H1 (cell line): Measurements from ENCODE around the gene DSG2. TPM values are rescaled to one million over a fixed set of nuclear protein-coding genes. Genes with fewer than 3 reads are reported as not detected.

Experiments
- CTCF ChIA-PET: fragments of 300-600 bp; sonication (Branson Sonifier 250); formaldehyde crosslinking; loops from one replicate; lab custom pipeline; 2021; ENCODE audit not compliant: partially characterized antibody; lab: Charles Lee
- POLR2A ChIA-PET: fragments of 300-600 bp; sonication (Branson Sonifier 250); formaldehyde crosslinking; loops from one replicate; lab custom pipeline; 2021; ENCODE audit warnings: inconsistent platforms; ENCODE audit not compliant: partially characterized antibody; lab: Charles Lee
- DNase-seq, 2 experiments: peaks; one replicate each; pipeline versions ENCODE4 v3.0.0 to v3.0.0-alpha.2; 2010 to 2022; ENCODE audit warnings: low spot score in 2 of 2, low read depth in 1 of 2, mixed read lengths in 1 of 2
- FAIRE-seq: peaks from 2 replicates; lab custom pipeline; 2011; peaks lifted over from hg19 to GRCh38; lab: Jason Lieb, UNC
- H2AFZ ChIP-seq: 2 replicates; pipeline ENCODE4 v1.8.1; 2012; ENCODE audit warnings: low read length, inconsistent platforms
- H2AK5ac ChIP-seq: 2 replicates; pipeline ENCODE4 v1.6.1; 2013; ENCODE audit warnings: low read depth, low read length
- H2BK120ac ChIP-seq: replicated peaks from 2 replicates; pipeline ENCODE3; 2013; ENCODE audit warnings: low read depth, low read length, inconsistent platforms
- H2BK12ac ChIP-seq: 2 replicates; pipeline ENCODE4 v1.6.1; 2013; ENCODE audit warnings: low read depth, low read length
- H2BK15ac ChIP-seq: 2 replicates; pipeline ENCODE4 v1.6.1; 2013; ENCODE audit warnings: low read length
- H2BK20ac ChIP-seq: 2 replicates; pipeline ENCODE4 v1.6.1; 2013; ENCODE audit warnings: low read length
- H2BK5ac ChIP-seq: 2 replicates; pipeline ENCODE4 v1.6.1; 2013; ENCODE audit warnings: low read depth, low read length
- H3K14ac ChIP-seq: 2 replicates; pipeline ENCODE4 v1.6.1; 2013; ENCODE audit warnings: inconsistent platforms; ENCODE audit not compliant: insufficient read length
- H3K18ac ChIP-seq: 2 replicates; pipeline ENCODE4 v1.6.1; 2013; ENCODE audit warnings: low read length; ENCODE audit errors: extremely low read depth
- H3K23ac ChIP-seq: 2 replicates; pipeline ENCODE4 v1.6.1; 2013; ENCODE audit warnings: inconsistent platforms; ENCODE audit not compliant: insufficient read length
- H3K23me2 ChIP-seq: 2 replicates; pipeline ENCODE4 v1.6.1; 2013; ENCODE audit warnings: low read depth, low read length
- H3K27ac ChIP-seq: 2 replicates; pipeline ENCODE4 v1.6.1; 2011; ENCODE audit warnings: low read depth, low read length, inconsistent platforms
- H3K27me3 ChIP-seq, 4 experiments: replicated peaks in 1 of 4; 1 replicate in 1 of 4; 2 replicates in 3 of 4; pipeline versions ENCODE4 v1.6.1 to v1.8.1; 2011 to 2013; ENCODE audit warnings: low read length in 3 of 4, mild to moderate bottlenecking in 3 of 4, inconsistent platforms in 2 of 4, mixed read lengths in 2 of 4, moderate library complexity in 1 of 4; ENCODE audit not compliant: control insufficient read depth in 3 of 4, insufficient read depth in 3 of 4; ENCODE audit errors: extremely low read depth in 1 of 4
- H3K36me3 ChIP-seq, 4 experiments: 2 replicates each; pipeline versions ENCODE4 v1.6.1 to v1.8.1; 2011 to 2013; ENCODE audit warnings: mild to moderate bottlenecking in 4 of 4, low read length in 3 of 4, moderate library complexity in 2 of 4, control low read depth in 1 of 4, inconsistent platforms in 1 of 4; ENCODE audit not compliant: insufficient read depth in 4 of 4, control insufficient read depth in 2 of 4
- H3K4ac ChIP-seq: replicated peaks from 2 replicates; pipeline ENCODE3; 2013; ENCODE audit warnings: low read length, low read depth, mixed read lengths, inconsistent platforms; ENCODE audit not compliant: insufficient read length
- H3K4me1 ChIP-seq, 4 experiments: replicated peaks in 1 of 4; 1 replicate in 1 of 4; 2 replicates in 3 of 4; pipeline versions ENCODE4 v1.6.1 to v1.8.1; 2011 to 2013; ENCODE audit warnings: low read length in 3 of 4, inconsistent platforms in 2 of 4, mixed read lengths in 1 of 4; ENCODE audit not compliant: insufficient read depth in 4 of 4, control insufficient read depth in 3 of 4
- H3K4me2 ChIP-seq, 2 experiments: 2 replicates each; pipeline versions ENCODE4 v1.6.1 to v1.8.1; 2011 to 2013; ENCODE audit warnings: low read depth in 2 of 2, low read length in 2 of 2, control low read depth in 1 of 2, inconsistent platforms in 1 of 2, mild to moderate bottlenecking in 1 of 2; ENCODE audit not compliant: insufficient read depth in 1 of 2
- H3K4me3 ChIP-seq, 4 experiments: fragments of 200-600, 300-600 bp in 1 of 4; sonication (generic), shearing (Covaris generic), sonication (Bioruptor Twin) in 1 of 4; 2 replicates each; pipeline versions ENCODE4 v1.5.1 to v1.8.1; 2011 to 2016; ENCODE audit warnings: low read length in 4 of 4, low read depth in 3 of 4, control low read depth in 2 of 4, inconsistent platforms in 2 of 4, mild to moderate bottlenecking in 2 of 4, mixed read lengths in 1 of 4, moderate library complexity in 1 of 4; ENCODE audit not compliant: insufficient read depth in 2 of 4; ENCODE audit errors: extremely low read depth in 1 of 4
- H3K56ac ChIP-seq: replicated peaks from 2 replicates; pipeline ENCODE3; 2013; ENCODE audit warnings: low read depth, mild to moderate bottlenecking, mixed read lengths, low read length, inconsistent platforms; ENCODE audit not compliant: insufficient read length
- H3K79me1 ChIP-seq: 2 replicates; pipeline ENCODE4 v1.6.1; 2013; ENCODE audit warnings: low read depth, low read length, control low read depth
- H3K79me2 ChIP-seq, 2 experiments: 2 replicates each; pipeline versions ENCODE4 v1.6.1 to v1.8.1; 2012 to 2013; ENCODE audit warnings: low read length in 2 of 2, mild to moderate bottlenecking in 2 of 2, inconsistent platforms in 1 of 2; ENCODE audit not compliant: insufficient read depth in 2 of 2, control insufficient read depth in 1 of 2
- H3K9ac ChIP-seq, 4 experiments: replicated peaks in 1 of 4; 1 replicate in 1 of 4; 2 replicates in 3 of 4; pipeline versions ENCODE4 v1.6.1 to v1.8.1; 2011 to 2013; ENCODE audit warnings: low read depth in 3 of 4, low read length in 3 of 4, control low read depth in 2 of 4, mild to moderate bottlenecking in 2 of 4, moderate library complexity in 2 of 4, inconsistent platforms in 1 of 4; ENCODE audit errors: extremely low read depth in 1 of 4
- H3K9me3 ChIP-seq, 2 experiments: 2 replicates each; pipeline versions ENCODE4 v1.6.1 to v1.8.1; 2012 to 2013; ENCODE audit warnings: mild to moderate bottlenecking in 2 of 2, moderate library complexity in 2 of 2, control low read depth in 1 of 2, inconsistent platforms in 1 of 2, low read depth in 1 of 2, low read length in 1 of 2, mixed read lengths in 1 of 2; ENCODE audit not compliant: insufficient read depth in 2 of 2
- H4K20me1 ChIP-seq, 2 experiments: replicated peaks in 1 of 2; 2 replicates each; pipeline versions ENCODE3 to v1.8.1; 2011 to 2013; ENCODE audit warnings: inconsistent platforms in 2 of 2, low read length in 2 of 2, mild to moderate bottlenecking in 1 of 2; ENCODE audit not compliant: insufficient read depth in 2 of 2, control insufficient read depth in 1 of 2
- H4K5ac ChIP-seq: 2 replicates; pipeline ENCODE4 v1.6.1; 2013; ENCODE audit warnings: low read length, low read depth, mixed read lengths, inconsistent platforms; ENCODE audit not compliant: insufficient read length
- H4K8ac ChIP-seq: 2 replicates; pipeline ENCODE4 v1.8.0; 2013; ENCODE audit warnings: mild to moderate bottlenecking, moderate library complexity, low read length, inconsistent platforms; ENCODE audit not compliant: insufficient read depth; ENCODE audit errors: extremely low read depth
- H4K91ac ChIP-seq: replicated peaks from 2 replicates; pipeline ENCODE3; 2013; ENCODE audit warnings: low read length, mixed read lengths, inconsistent platforms; ENCODE audit not compliant: insufficient read length
- ASH2L ChIP-seq: fragments of 200-600, 300-600 bp; sonication (generic); IDR thresholded peaks from one replicate; pipeline ENCODE4 v1.7.1; 2017; ENCODE audit warnings: low read length
- CEBPB ChIP-seq: IDR thresholded peaks from 2 replicates; pipeline ENCODE4 v1.6.1; 2012; ENCODE audit warnings: low read depth, low read length
- GTF2F1 ChIP-seq: IDR thresholded peaks from 2 replicates; pipeline ENCODE4 v1.6.1; 2012; ENCODE audit warnings: low read depth, low read length, improper control_type of control experiment, borderline replicate concordance
- JUN ChIP-seq: IDR thresholded peaks from 2 replicates; pipeline ENCODE4 v1.6.1; 2011; ENCODE audit warnings: low read depth, mild to moderate bottlenecking, improper control_type of control experiment, low read length
- KDM1A ChIP-seq: fragments of 200-600, 300-600 bp; sonication (generic); IDR thresholded peaks from 2 replicates; pipeline ENCODE4 v1.7.1; 2016; ENCODE audit warnings: mild to moderate bottlenecking, low read length, borderline replicate concordance
- POLR2A ChIP-seq, 2 experiments: IDR thresholded peaks; 1 replicate in 1 of 2; 2 replicates in 1 of 2; pipeline ENCODE4 v1.6.1; 2011; ENCODE audit warnings: low read depth in 2 of 2, low read length in 2 of 2, mild to moderate bottlenecking in 2 of 2; ENCODE audit errors: control extremely low read depth in 1 of 2
- POU5F1 ChIP-seq: IDR thresholded peaks from 2 replicates; pipeline ENCODE4 v1.6.1; 2011; ENCODE audit warnings: low read depth, mild to moderate bottlenecking, low read length, moderate library complexity
- SAP30 ChIP-seq: fragments of 300-600 bp; sonication (generic); IDR thresholded peaks from 2 replicates; pipeline ENCODE4 v1.7.1; 2012; ENCODE audit warnings: low read length, moderate library complexity, mild to moderate bottlenecking, inconsistent platforms; ENCODE audit not compliant: insufficient read depth, insufficient replicate concordance
- SP4 ChIP-seq: IDR thresholded peaks from 2 replicates; pipeline ENCODE4 v1.6.1; 2012; ENCODE audit warnings: low read length, inconsistent platforms
- TBP ChIP-seq: IDR thresholded peaks from 2 replicates; pipeline ENCODE4 v1.6.1; 2011; ENCODE audit warnings: low read depth, low read length, improper control_type of control experiment
- TCF12 ChIP-seq: IDR thresholded peaks from 2 replicates; pipeline ENCODE4 v1.6.1; 2011; ENCODE audit warnings: low read depth, mild to moderate bottlenecking, low read length
- USF2 ChIP-seq: IDR thresholded peaks from 2 replicates; pipeline ENCODE4 v1.6.1; 2011; ENCODE audit warnings: low read length, improper control_type of control experiment
- ZNF274 ChIP-seq: IDR thresholded peaks from 2 replicates; pipeline ENCODE4 v1.7.0; 2012; ENCODE audit warnings: low read length, borderline replicate concordance; ENCODE audit errors: extremely low read depth
- WGBS, 2 experiments: shearing (Covaris generic) in 1 of 2; methylation state at CpG; one replicate each; pipeline versions ENCODE4 v1.1.6 to v1.1.7; 2013 to 2015; ENCODE audit warnings: low lambda C conversion rate in 2 of 2, mixed read lengths in 2 of 2, inconsistent platforms in 1 of 2, low coverage in 1 of 2, missing lambda C conversion rate in 1 of 2; ENCODE audit not compliant: insufficient replicate concordance in 2 of 2, insufficient coverage in 1 of 2, insufficient read length in 1 of 2; ENCODE audit errors: extremely low coverage in 1 of 2, missing lambda C conversion rate in 1 of 2; 5-methylcytosine and 5-hydroxymethylcytosine counted together
- polyA plus RNA-seq, 7 experiments: library from polyadenylated mRNA; depleted of rRNA in 3 of 7; stranded (reverse) in 5 of 7; unstranded in 2 of 7; fragments of >200 nt in 5 of 7; fragments of 200-250 nt in 2 of 7; gene quantifications; 1 replicate in 5 of 7; 2 replicates in 1 of 7; 4 replicates in 1 of 7; pipeline versions ENCODE4 v1.2.1 to v1.2.3, GENCODE V29; 2011 to 2013; ENCODE audit warnings: missing spikeins in 2 of 7, mixed read lengths in 2 of 7
- total RNA-seq: library from RNA; stranded (reverse); fragmentation: NEBNext Ultra II Directional; extraction: Animal tissue kit (Norgen Biotek cat#: 25700); gene quantifications from 2 replicates; pipeline ENCODE4 v1.2.1, GENCODE V29; 2021
- TF ChIP-seq, protein P1 (sequence below): IDR thresholded peaks from 2 replicates; pipeline ENCODE4 v1.6.1; 2011; ENCODE audit warnings: low read depth, mild to moderate bottlenecking, low read length; ENCODE audit not compliant: insufficient read depth

Gene DSG2
- total and polyA plus RNA-seq, 2 of the 8 experiments (the other 6 are each of a cell fraction or from before 2014, with no cell fraction given): 60.1 to 144 TPM

DNA sequence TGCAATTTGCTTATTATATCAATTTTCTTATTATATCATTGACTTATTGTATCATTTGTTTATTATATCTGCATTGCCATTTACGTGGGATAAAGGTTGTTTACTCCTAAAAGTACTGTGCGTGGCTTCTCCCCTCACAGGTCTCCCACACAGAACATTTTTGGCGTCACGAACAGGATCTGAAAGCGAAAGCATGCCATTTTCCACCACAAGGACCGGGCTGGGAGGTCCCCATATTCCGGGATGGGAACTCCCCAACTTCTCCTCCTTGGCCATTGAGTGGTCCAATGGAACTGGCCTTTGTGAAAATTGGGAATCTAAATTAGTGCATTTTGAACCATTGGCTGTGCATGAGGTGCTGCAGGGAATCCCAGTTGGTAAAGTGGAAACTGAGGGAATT lies 4.8 kb upstream of the DSG2 start:
- H3K18ac ChIP-seq: no peak overlapping the region
- H2BK20ac ChIP-seq: no peak overlapping the region
- no peak overlapping the region for H2BK12ac ChIP-seq
- no peak overlapping the region for H3K4me2 ChIP-seq
- 91% methylated on average over 7 of the region's 7 CpGs; no CpG with 5 or more reads in 1 of the 2 experiments for WGBS, 2 experiments
- H2AK5ac ChIP-seq: no peak overlapping the region
- H4K91ac ChIP-seq: no peak overlapping the region
- ChIA-PET CTCF (interaction anchor here (1.6 kb wide), 1 partner anchor 248 kb away, joined by 4 read pairs; no protein-coding TSS in a partner anchor), POLR2A (interaction anchor here (1.1 kb wide), 1 partner anchor 16 kb away, joined by 3 read pairs; no protein-coding TSS in a partner anchor)
- H2BK5ac ChIP-seq: no peak overlapping the region
- no peaks in the 10 kb centered on the region for H3K36me3 ChIP-seq
- DNase-seq (no peak), FAIRE-seq (no peak)
- H3K9me3 ChIP-seq: no peaks in the 10 kb centered on the region
- no peak overlapping the region for H3K23ac ChIP-seq
- no peak overlapping the region for H2AFZ ChIP-seq
- no peak overlapping the region for H2BK120ac ChIP-seq
- no peak overlapping the region for H3K9ac ChIP-seq
- H2BK15ac ChIP-seq: no peak overlapping the region
- peaks cover 3% of the 10 kb centered on the region; the same call in 1 of the 2 replicates for H3K23me2 ChIP-seq
- H4K20me1 ChIP-seq: no peaks in the 10 kb centered on the region
- H3K4me3 ChIP-seq: no peak overlapping the region
- no peak overlapping the region for H3K14ac ChIP-seq
- H4K8ac ChIP-seq: no peak overlapping the region; the same call in 1 of the 2 replicates
- no peak overlapping the region for H3K56ac ChIP-seq
- no peak overlapping the region for H4K5ac ChIP-seq
- H3K27me3 ChIP-seq: no peaks in the 10 kb centered on the region
- no peaks in the 10 kb centered on the region for H3K79me1 ChIP-seq
- H3K4me1 ChIP-seq: no peaks in the 10 kb centered on the region; a peak in 1 of 7 replicates
- H3K27ac ChIP-seq: no peak overlapping the region
- no peaks in the 10 kb centered on the region for H3K79me2 ChIP-seq
- no peak overlapping the region for H3K4ac ChIP-seq
- TF ChIP-seq ASH2L (no peak), GTF2F1 (no peak), POLR2A (IDR thresholded peaks at IDR 0.05; ENCODE audit: control extremely low read depth in 1 of 2, low read depth in 2 of 2, low read length in 2 of 2) (no peak), KDM1A (no peak), TBP (no peak), USF2 (no peak), CEBPB (no peak), TCF12 (no peak), ZNF274 (no peak), SAP30 (no peak), JUN (no peak), POU5F1 (no peak), SP4 (no peak)
- TF ChIP-seq, protein P1, sequence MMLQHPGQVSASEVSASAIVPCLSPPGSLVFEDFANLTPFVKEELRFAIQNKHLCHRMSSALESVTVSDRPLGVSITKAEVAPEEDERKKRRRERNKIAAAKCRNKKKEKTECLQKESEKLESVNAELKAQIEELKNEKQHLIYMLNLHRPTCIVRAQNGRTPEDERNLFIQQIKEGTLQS: no peak
